NCI-H748 treated with DMSO at 0.1 percent for 48 hours (cell line): Measurements from ENCODE around the gene FOXS1.
"Not testable (repeated sequence)": the region's sequence is repeated elsewhere in the genome, so short reads cannot be mapped to it uniquely, and the experiment has no call there.

Experiments
- DNase-seq: peaks from one replicate; lab custom pipeline; 2025; lab: John Stamatoyannopoulos, UW

FOXS1 gene

GRCh38 chr20:31838646-31839292 lies 6.6 kb downstream of the FOXS1 start:
- no peak for DNase-seq

- no peak for DNase-seq
Observed at GRCh38 chr20:31837896-31838397, 7.5 kb downstream of the FOXS1 start.

- DNase-seq = no peak
Observed at GRCh38 chr20:31836853-31837608, 8.4 kb downstream of the FOXS1 start.

DNA sequence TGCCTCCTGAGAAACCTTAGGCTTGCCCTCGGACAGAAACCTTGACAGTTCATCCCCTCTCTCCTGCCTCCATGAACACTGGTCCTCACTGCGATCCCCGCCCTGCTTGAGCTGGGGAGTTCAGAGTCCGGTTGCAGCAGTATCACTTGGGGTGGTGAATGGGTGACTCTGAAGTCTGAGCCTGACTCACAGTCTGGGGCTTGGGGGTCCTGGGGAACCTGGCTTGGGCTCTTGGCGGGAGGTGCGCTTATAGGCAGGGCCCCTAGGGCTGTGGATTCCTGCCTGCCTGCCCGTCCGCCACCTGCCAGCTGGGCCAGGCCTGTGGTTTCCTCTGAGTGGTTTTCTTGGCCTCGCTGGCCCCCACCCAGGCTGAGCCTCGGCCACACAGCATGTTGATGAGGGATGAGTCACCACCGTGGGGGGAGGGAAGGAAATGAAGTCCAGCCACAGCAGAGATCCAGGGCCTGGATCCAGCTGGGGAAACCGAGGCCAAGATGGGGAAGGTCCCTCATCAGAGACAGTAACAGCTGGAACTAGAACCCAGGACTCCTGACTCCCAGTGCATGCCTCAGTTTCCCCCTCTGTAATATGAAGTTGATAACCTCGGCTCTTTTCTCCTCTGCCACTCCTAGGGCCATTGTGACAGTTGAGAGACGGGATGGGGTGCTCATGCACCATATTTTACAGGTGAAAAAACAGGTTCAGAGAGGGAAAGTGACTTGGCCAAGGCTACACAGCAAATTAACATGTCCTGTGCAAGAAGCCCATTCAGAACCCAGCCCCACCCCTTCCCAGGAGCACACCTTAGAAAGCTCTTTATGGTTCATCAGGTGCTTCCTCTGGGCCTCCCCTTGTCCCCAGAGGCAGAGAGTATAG lies 9.2 kb downstream of the FOXS1 start:
- no peak for DNase-seq

- DNase-seq = no peak
Observed at GRCh38 chr20:31835554-31835953, 9.8 kb downstream of the FOXS1 start.

- no peak for DNase-seq
Observed at GRCh38 chr20:31833931-31834521, 11.4 kb downstream of the FOXS1 start.

DNA sequence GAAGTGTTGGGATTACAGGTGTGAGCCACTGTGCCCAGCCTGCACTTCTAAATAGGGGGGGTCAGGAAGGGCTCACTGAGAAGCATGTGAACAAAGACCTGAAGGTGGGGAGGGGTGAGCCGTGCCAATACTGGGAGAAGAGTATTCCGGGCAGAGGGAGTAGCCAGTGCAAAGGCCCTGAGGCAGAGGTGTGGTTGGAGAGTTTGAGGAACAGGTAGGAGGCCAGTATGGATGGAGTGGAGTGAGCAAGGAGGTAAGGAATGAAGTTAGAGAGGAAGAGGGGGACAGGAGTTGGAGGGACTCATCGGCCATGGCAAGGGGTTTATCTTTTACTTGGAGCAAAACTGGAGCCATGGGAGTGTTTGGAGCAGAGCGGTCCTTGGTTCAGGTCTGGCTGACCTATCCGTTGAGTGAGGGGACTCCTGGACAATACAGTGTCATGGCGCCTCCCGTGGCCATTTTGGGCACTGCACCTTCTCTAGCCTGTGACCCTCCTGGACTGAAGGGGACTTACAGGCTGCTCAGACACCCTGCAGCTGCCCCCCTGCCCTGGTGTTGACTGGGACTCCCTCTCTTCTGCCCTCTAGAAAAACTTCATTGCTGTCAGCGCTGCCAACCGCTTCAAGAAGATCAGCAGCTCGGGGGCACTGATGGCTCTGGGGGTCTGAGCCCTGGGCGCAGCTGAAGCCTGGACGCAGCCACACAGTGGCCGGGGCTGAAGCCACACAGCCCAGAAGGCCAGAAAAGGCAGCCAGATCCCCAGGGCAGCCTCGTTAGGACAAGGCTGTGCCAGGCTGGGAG lies 12.1 kb downstream of the FOXS1 start:
- DNase-seq = no peak

DNA sequence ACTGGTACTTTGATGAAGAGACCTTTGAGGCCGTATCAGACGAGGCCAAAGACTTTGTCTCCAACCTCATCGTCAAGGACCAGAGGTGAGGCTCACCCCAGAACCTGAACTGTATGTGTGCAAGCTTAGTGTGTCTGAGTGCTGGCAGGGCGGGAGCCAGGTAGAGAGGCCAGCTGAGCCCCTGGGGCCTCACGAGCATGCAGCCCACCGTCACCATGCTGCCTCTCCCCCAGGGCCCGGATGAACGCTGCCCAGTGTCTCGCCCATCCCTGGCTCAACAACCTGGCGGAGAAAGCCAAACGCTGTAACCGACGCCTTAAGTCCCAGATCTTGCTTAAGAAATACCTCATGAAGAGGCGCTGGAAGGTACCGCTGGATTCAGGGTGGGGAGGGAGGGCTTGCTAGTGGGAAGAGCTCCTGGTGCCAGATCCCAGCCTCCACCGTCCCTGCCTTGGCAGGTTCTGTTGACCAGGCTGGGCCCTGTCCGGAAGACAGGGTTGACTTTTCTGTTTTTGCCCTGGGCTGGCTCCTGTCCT lies 13.6 kb downstream of the FOXS1 start:
- DNase-seq = no peak

GRCh38 chr20:31831211-31831610 lies 14.2 kb downstream of the FOXS1 start:
- no peak for DNase-seq

DNA sequence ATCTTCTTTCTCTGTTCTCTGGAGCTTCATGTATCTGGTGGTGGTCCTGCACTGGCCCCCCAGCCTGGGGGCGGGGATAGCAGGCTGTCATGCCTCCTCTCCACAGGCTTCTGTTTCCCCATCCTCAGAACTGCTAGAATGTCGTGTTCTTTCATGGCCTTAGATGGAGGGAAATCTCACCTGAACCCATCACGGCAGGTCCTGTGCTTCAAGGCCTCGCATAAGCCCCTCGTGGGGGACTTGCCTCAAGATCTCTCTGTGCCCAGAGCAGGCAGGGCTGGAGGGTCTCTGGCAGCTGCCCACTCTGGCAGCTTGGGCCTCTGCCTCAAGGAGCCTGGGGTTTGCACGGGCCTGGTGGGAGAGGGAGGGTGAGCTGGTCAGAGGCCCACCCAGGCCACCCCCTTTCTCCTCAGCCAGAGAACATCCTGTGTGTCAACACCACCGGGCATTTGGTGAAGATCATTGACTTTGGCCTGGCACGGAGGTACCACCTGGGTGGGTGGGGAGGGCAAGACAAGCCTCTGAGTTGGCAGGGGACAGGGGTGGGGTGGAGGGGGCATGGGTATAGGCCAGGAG lies 14.9 kb downstream of the FOXS1 start:
- no peak for DNase-seq

DNA sequence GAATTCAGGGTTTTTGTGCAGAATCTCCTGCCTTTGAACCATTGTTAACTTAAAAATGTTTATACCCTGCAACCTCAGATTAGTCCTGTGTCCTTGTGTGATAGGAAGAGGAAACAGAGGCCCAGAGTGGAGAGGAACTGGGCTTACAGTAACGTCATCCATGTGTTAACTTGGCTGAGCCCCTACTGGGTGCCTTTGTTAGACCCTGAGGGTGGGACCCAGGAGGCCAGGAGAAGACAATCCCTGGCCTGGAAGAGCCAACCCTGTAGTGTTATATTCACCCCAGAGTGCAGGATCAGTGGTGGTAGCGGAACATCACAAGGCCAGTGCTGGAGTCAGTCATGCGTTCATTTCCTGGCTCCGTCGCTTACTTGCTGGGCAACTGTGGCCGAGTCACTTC lies 15.7 kb downstream of the FOXS1 start:
- DNase-seq = no peak

DNA sequence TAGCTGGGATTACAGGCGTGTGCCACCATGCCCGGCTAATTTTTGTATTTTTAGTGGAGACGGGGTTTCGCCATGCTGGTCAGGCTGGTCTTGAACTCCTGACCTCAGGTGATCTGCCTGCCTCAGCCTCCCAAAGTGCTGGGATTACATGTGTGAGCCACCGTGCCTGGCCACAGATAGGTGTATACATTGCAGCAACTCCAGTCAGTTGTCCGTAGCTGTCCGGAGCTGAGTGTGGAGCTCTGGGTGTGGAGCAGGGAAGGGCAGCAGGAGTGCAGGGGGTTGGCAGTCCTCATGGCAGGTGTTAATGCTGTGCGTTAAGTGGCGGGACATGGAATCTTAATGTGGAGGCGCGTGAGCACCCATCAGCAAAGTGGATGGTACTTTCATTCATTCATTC lies 17.4 kb downstream of the FOXS1 start:
- not testable (repeated sequence) for DNase-seq

DNA sequence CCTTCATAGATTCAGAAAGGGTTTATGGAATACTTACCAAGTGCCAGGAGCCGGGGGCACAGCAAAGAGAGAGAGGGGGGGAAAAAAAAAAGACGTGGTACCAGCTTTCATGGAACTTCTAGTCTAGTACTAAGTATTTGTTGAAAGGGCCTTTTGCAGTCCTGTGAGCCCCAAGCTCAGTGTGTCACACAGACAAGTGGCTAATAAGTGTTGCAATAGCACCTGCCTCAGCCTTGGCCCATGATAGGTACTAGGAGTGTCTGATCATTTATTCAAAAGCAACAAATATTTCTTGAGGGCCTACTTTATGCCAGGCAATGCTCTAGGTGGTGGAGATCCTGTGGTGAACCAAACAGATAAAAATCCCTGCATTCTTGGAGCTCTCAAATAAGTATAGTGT lies 18.3 kb downstream of the FOXS1 start:
- no peak for DNase-seq

DNA sequence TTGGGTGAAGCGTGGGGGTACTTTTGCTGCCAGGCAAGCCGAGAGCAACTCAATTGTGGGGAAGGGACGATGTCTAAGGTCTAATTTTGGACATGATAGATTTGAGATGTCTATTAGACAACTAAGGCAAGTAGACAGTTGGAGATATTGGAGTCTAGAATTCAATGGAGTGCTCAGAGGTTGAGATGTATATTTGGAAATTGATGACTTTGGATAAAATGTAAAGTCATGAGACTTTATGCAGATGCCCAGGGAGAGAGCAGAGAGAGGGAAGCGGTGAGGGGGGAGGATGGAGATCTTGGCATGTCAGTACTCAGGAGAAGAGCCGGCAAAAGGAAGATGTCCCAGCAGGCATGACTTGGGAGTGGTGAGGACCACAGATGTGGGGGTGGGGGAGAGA lies 19.3 kb downstream of the FOXS1 start:
- DNase-seq = no peak

GRCh38 chr20:31824554-31825313 lies 20.7 kb downstream of the FOXS1 start:
- DNase-seq = no peak

DNA sequence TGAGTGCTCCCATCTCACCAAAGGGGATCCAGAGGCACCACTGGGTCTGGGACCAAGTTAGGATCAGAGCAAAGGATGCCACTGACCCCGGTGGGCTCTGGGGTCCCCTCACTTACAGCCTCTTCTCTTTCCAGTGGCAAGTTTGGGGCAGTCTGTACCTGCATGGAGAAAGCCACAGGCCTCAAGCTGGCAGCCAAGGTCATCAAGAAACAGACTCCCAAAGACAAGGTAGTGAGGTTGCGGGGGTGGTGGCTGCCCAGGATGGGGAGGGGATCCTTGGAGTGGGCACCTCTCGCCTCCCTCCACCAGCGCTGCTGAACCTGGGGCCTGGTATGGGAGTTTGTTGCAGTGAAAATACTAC lies 21.3 kb downstream of the FOXS1 start:
- no peak for DNase-seq

- DNase-seq = no peak
Observed at GRCh38 chr20:31823360-31824124, 21.9 kb downstream of the FOXS1 start.

- DNase-seq = peak; percentile 39
Observed at GRCh38 chr20:31822421-31823330, 22.7 kb downstream of the FOXS1 start.
